Fibroblast of lung (primary cell): Measurements from ENCODE around the gene FRMD4A. TPM values are rescaled to one million over a fixed set of nuclear protein-coding genes. Genes with fewer than 3 reads are reported as not detected.

ENCODE experiments used
- DNase-seq, 2 donors: peaks; one replicate each; pipeline versions ENCODE4 v3.0.0 to v3.0.0-alpha.2; 2010; ENCODE audit warnings: low read depth in 2 of 2
- H2AFZ ChIP-seq: 2 replicates; pipeline ENCODE4 v1.5.1; 2012; ENCODE audit warnings: low read length, control low read depth, inconsistent platforms
- H3K27ac ChIP-seq: 2 replicates; pipeline ENCODE4 v1.5.1; 2011; ENCODE audit warnings: low read length, control low read depth; ENCODE audit not compliant: insufficient read depth
- H3K27me3 ChIP-seq: 2 replicates; pipeline ENCODE4 v1.5.1; 2011; ENCODE audit warnings: mild to moderate bottlenecking, low read length; ENCODE audit not compliant: control insufficient read depth, insufficient read depth
- H3K36me3 ChIP-seq: 2 replicates; pipeline ENCODE4 v1.5.1; 2011; ENCODE audit warnings: low read length; ENCODE audit not compliant: control insufficient read depth, insufficient read depth
- H3K4me1 ChIP-seq: 2 replicates; pipeline ENCODE4 v1.5.1; 2011; ENCODE audit warnings: low read length; ENCODE audit not compliant: control insufficient read depth, insufficient read depth; ENCODE audit errors: extremely low read depth
- H3K4me2 ChIP-seq: 2 replicates; pipeline ENCODE4 v1.5.1; 2011; ENCODE audit warnings: low read length, control low read depth; ENCODE audit not compliant: insufficient read depth; ENCODE audit errors: extremely low read depth
- H3K4me3 ChIP-seq, 4 experiments: fragments of 200-600 bp in 1 of 4; sonication (generic) in 1 of 4; replicated peaks in 1 of 4; 2 replicates each; pipeline ENCODE4 v1.5.1; 2011 to 2016; ENCODE audit warnings: low read length in 4 of 4, low read depth in 3 of 4, mild to moderate bottlenecking in 3 of 4, control low read depth in 2 of 4, inconsistent platforms in 1 of 4, mixed read lengths in 1 of 4; ENCODE audit not compliant: insufficient read depth in 1 of 4; ENCODE audit errors: control extremely low read depth in 1 of 4
- H3K79me2 ChIP-seq: 2 replicates; pipeline ENCODE4 v1.5.1; 2012; ENCODE audit warnings: mild to moderate bottlenecking, low read length, inconsistent platforms; ENCODE audit not compliant: control insufficient read depth, insufficient read depth
- H3K9ac ChIP-seq: 2 replicates; pipeline ENCODE4 v1.5.1; 2011; ENCODE audit warnings: mild to moderate bottlenecking, low read length, control low read depth; ENCODE audit not compliant: insufficient read depth
- H3K9me3 ChIP-seq: 2 replicates; pipeline ENCODE4 v1.5.1; 2012; ENCODE audit warnings: low read depth, low read length; ENCODE audit not compliant: control insufficient read depth, insufficient read depth
- H4K20me1 ChIP-seq: 2 replicates; pipeline ENCODE4 v1.5.1; 2011; ENCODE audit warnings: low read length; ENCODE audit not compliant: control insufficient read depth, insufficient read depth; ENCODE audit errors: extremely low read depth
- CTCF ChIP-seq, 2 donors: IDR thresholded peaks in 1 of 2; conservative IDR thresholded peaks in 1 of 2; 1 replicate in 1 of 2; 2 replicates in 1 of 2; pipeline ENCODE4 v1.5.1; 2011 to 2012; ENCODE audit warnings: low read length in 2 of 2, control low read depth in 1 of 2, inconsistent platforms in 1 of 2, low read depth in 1 of 2, mild to moderate bottlenecking in 1 of 2
- EZH2 ChIP-seq: IDR thresholded peaks from 2 replicates; pipeline ENCODE4 v1.5.1; 2012; ENCODE audit warnings: low read length, control low read depth, mild to moderate bottlenecking; ENCODE audit errors: missing control alignments
- polyA plus RNA-seq, 2 donors: library from polyadenylated mRNA; depleted of rRNA in 1 of 2; stranded (reverse) in 1 of 2; unstranded in 1 of 2; fragments of >200 nt; gene quantifications; 2 replicates each; pipeline ENCODE4 v1.2.1, GENCODE V29; 2011 to 2012; ENCODE audit warnings: missing spikeins in 1 of 2
- total RNA-seq: library from RNA; depleted of rRNA; stranded (reverse); fragments of >200 nt; gene quantifications from 2 replicates; pipeline ENCODE4 v1.2.1, GENCODE V29; 2014

FRMD4A gene
- total and polyA plus RNA-seq, 2 donors (not counting 1 experiment from before 2014, with no cell fraction given): 26.9 to 63.6 TPM

GRCh38 chr10:14244147-14244546 is 86.6 kb downstream of the FRMD4A start:
- H3K27me3 ChIP-seq: peaks cover 4% of the 10 kb centered on the region
- no peaks in the 10 kb centered on the region for H3K36me3 ChIP-seq
- DNase-seq: peak; percentile 6 to 24
- no peak overlapping the region for H3K4me2 ChIP-seq
- no peaks in the 10 kb centered on the region for H3K79me2 ChIP-seq
- H2AFZ ChIP-seq: no peak overlapping the region
- no peaks in the 10 kb centered on the region for H3K9me3 ChIP-seq
- no peak overlapping the region for H3K4me3 ChIP-seq
- no peak overlapping the region for H3K9ac ChIP-seq
- no peaks in the 10 kb centered on the region for H4K20me1 ChIP-seq
- no peak overlapping the region for H3K27ac ChIP-seq
- no peaks in the 10 kb centered on the region for H3K4me1 ChIP-seq
- TF ChIP-seq CTCF (conservative IDR thresholded peaks at IDR 0.05 in 1 of 2, IDR thresholded peaks at IDR 0.05 in 1 of 2; ENCODE audit: low read depth in 1 of 2, low read length in 2 of 2) (peak in 1 of 2 donors; percentile 17), EZH2 (no peak)

- Histone ChIP-seq H4K20me1 (no peaks in the 10 kb centered on the region), H3K9ac (no peak overlapping the region), H3K4me3 (no peak overlapping the region), H3K4me1 (no peaks in the 10 kb centered on the region), H3K9me3 (no peaks in the 10 kb centered on the region), H3K27ac (no peak overlapping the region), H2AFZ (no peak overlapping the region), H3K36me3 (no peaks in the 10 kb centered on the region), H3K27me3 (peaks cover 4% of the 10 kb centered on the region), H3K4me2 (no peak overlapping the region), H3K79me2 (no peaks in the 10 kb centered on the region)
- TF ChIP-seq CTCF (conservative IDR thresholded peaks at IDR 0.05 in 1 of 2, IDR thresholded peaks at IDR 0.05 in 1 of 2; ENCODE audit: low read depth in 1 of 2, low read length in 2 of 2): no peak
- TF ChIP-seq EZH2: no peak
- no peak for DNase-seq
Observed at GRCh38 chr10:14243221-14243620, 87.5 kb downstream of the FRMD4A start.

GRCh38 chr10:14241196-14241595 is 89.5 kb downstream of the FRMD4A start:
- no peak for DNase-seq

More at GRCh38 chr10:14241196-14241595, 89.5 kb downstream of the FRMD4A start:
- TF ChIP-seq CTCF (conservative IDR thresholded peaks at IDR 0.05 in 1 of 2, IDR thresholded peaks at IDR 0.05 in 1 of 2; ENCODE audit: low read depth in 1 of 2, low read length in 2 of 2) (no peak), EZH2 (no peak)
- peaks cover 6% of the 10 kb centered on the region for H3K27me3 ChIP-seq
- H3K9ac ChIP-seq: no peak overlapping the region
- H3K79me2 ChIP-seq: no peaks in the 10 kb centered on the region
- no peaks in the 10 kb centered on the region for H3K4me1 ChIP-seq
- no peaks in the 10 kb centered on the region for H4K20me1 ChIP-seq
- H3K4me2 ChIP-seq: no peak overlapping the region
- H3K27ac ChIP-seq: no peak overlapping the region
- no peaks in the 10 kb centered on the region for H3K36me3 ChIP-seq
- H3K4me3 ChIP-seq: no peak overlapping the region
- H2AFZ ChIP-seq: no peak overlapping the region
- H3K9me3 ChIP-seq: no peaks in the 10 kb centered on the region
